KG1 (cell line): ENCODE results near the gene UHMK1.

Source experiments
- DNase-seq: peaks from one replicate; lab custom pipeline; 2025; lab: John Stamatoyannopoulos, UW

The UHMK1 gene

GRCh38 chr1:162530307-162530987, 32.8 kb downstream of the UHMK1 start:
- DNase-seq, result no peak

- DNase-seq, result no peak
Measured at GRCh38 chr1:162530988-162531319, 33.3 kb downstream of the UHMK1 start.

GRCh38 chr1:162535501-162535900, 37.9 kb downstream of the UHMK1 start:
- no peak for DNase-seq

- no peak for DNase-seq
Measured at GRCh38 chr1:162536511-162536910, 38.9 kb downstream of the UHMK1 start.

GRCh38 chr1:162537216-162537615, 39.6 kb downstream of the UHMK1 start:
- no peak for DNase-seq

GRCh38 chr1:162538815-162539431, 41.3 kb downstream of the UHMK1 start:
- DNase-seq, result no peak

- DNase-seq, result no peak
Measured at GRCh38 chr1:162541619-162542141, 44.1 kb downstream of the UHMK1 start.

- DNase-seq, result no peak
Measured at GRCh38 chr1:162543228-162543627, 45.6 kb downstream of the UHMK1 start.

- DNase-seq, result no peak
Measured at GRCh38 chr1:162548170-162548569, 50.6 kb downstream of the UHMK1 start.

- no peak for DNase-seq
Measured at GRCh38 chr1:162549001-162549400, 51.4 kb downstream of the UHMK1 start.

- no peak for DNase-seq
Measured at GRCh38 chr1:162550925-162551324, 53.3 kb downstream of the UHMK1 start.

GRCh38 chr1:162551969-162552683, 54.5 kb downstream of the UHMK1 start:
- DNase-seq, result no peak

- no peak for DNase-seq
Measured at GRCh38 chr1:162552684-162553252, 55.1 kb downstream of the UHMK1 start.

GRCh38 chr1:162554258-162554657, 56.6 kb downstream of the UHMK1 start:
- DNase-seq, result no peak

GRCh38 chr1:162557536-162557935, 59.9 kb downstream of the UHMK1 start:
- no peak for DNase-seq

GRCh38 chr1:162560303-162561036, 62.9 kb downstream of the UHMK1 start:
- no peak for DNase-seq

- DNase-seq, result peak; percentile 91
Measured at GRCh38 chr1:162561037-162561615, 63.5 kb downstream of the UHMK1 start.

- DNase-seq, result no peak
Measured at GRCh38 chr1:162561616-162562469, 64.2 kb downstream of the UHMK1 start, which contains the start of gene UAP1. Gene UAP1, plus strand, starts transcription at chr1:162561722. Its CDS starts 4,347 bp downstream, at chr1:162566069.

- peak; percentile 63 for DNase-seq
Measured at GRCh38 chr1:162562470-162562828, 64.8 kb downstream of the UHMK1 start.

GRCh38 chr1:162564762-162565218, 67.2 kb downstream of the UHMK1 start:
- DNase-seq, result no peak

GRCh38 chr1:162565460-162565859, 67.8 kb downstream of the UHMK1 start:
- no peak for DNase-seq
